ENCODE results near the gene GPI. TPM values are rescaled to one million over a fixed set of nuclear protein-coding genes. Genes with fewer than 3 reads are reported as not detected.
"Not testable (repeated sequence)": the region's sequence is repeated elsewhere in the genome, so short reads cannot be mapped to it uniquely, and the experiment has no call there.

GPI gene
- total RNA-seq, 1 donor: 155 TPM

GRCh38 chr19:34366738-34367623 is 2.0 kb downstream of the GPI start:
- DNase-seq (ENCODE audit: low read depth in 2 of 3, low spot score in 2 of 3): no peak

GRCh38 chr19:34367624-34367957 is 2.6 kb downstream of the GPI start:
- no peak for DNase-seq (ENCODE audit: low read depth in 2 of 3, low spot score in 2 of 3)

- DNase-seq (ENCODE audit: low read depth in 2 of 3, low spot score in 2 of 3): no peak
These were observed 3.3 kb downstream of the GPI start for GRCh38 chr19:34368338-34368737.

- not testable (repeated sequence) for DNase-seq (ENCODE audit: low read depth in 2 of 3, low spot score in 2 of 3)
These were observed 4.2 kb downstream of the GPI start for GRCh38 chr19:34369166-34369565.

- no peak for DNase-seq (ENCODE audit: low read depth in 2 of 3, low spot score in 2 of 3)
These were observed 5.1 kb downstream of the GPI start for GRCh38 chr19:34370117-34370516.

- no peak for DNase-seq (ENCODE audit: low read depth in 2 of 3, low spot score in 2 of 3)
These were observed 6.0 kb downstream of the GPI start for GRCh38 chr19:34370983-34371382.

- DNase-seq (ENCODE audit: low read depth in 2 of 3, low spot score in 2 of 3): no peak
These were observed 8.7 kb downstream of the GPI start for GRCh38 chr19:34373601-34374288.

GRCh38 chr19:34375598-34375997 is 10.6 kb downstream of the GPI start:
- no peak for DNase-seq (ENCODE audit: low read depth in 2 of 3, low spot score in 2 of 3)

GRCh38 chr19:34380639-34381241 is 15.7 kb downstream of the GPI start:
- DNase-seq (ENCODE audit: low read depth in 2 of 3, low spot score in 2 of 3): no peak

GRCh38 chr19:34381399-34382251 is 16.6 kb downstream of the GPI start:
- DNase-seq (ENCODE audit: low read depth in 2 of 3, low spot score in 2 of 3): no peak

GRCh38 chr19:34382471-34382870 is 17.5 kb downstream of the GPI start:
- no peak for DNase-seq (ENCODE audit: low read depth in 2 of 3, low spot score in 2 of 3)

- DNase-seq (ENCODE audit: low read depth in 2 of 3, low spot score in 2 of 3): no peak
These were observed 18.6 kb downstream of the GPI start for GRCh38 chr19:34383599-34383998.

- no peak for DNase-seq (ENCODE audit: low read depth in 2 of 3, low spot score in 2 of 3)
These were observed 21.8 kb downstream of the GPI start for GRCh38 chr19:34386645-34387445.

- DNase-seq (ENCODE audit: low read depth in 2 of 3, low spot score in 2 of 3): no peak
These were observed 22.4 kb downstream of the GPI start for GRCh38 chr19:34387446-34387810.

- not testable (repeated sequence) for DNase-seq (ENCODE audit: low read depth in 2 of 3, low spot score in 2 of 3)
These were observed 23.7 kb downstream of the GPI start for GRCh38 chr19:34388745-34389144.

GRCh38 chr19:34391813-34392212 is 26.8 kb downstream of the GPI start:
- DNase-seq (ENCODE audit: low read depth in 2 of 3, low spot score in 2 of 3): no peak

- DNase-seq (ENCODE audit: low read depth in 2 of 3, low spot score in 2 of 3): no peak
These were observed 28.0 kb downstream of the GPI start for GRCh38 chr19:34393031-34393430.

GRCh38 chr19:34393629-34394028 is 28.6 kb downstream of the GPI start:
- no peak for DNase-seq (ENCODE audit: low read depth in 2 of 3, low spot score in 2 of 3)

GRCh38 chr19:34397853-34398252 is 32.9 kb downstream of the GPI start:
- no peak for DNase-seq (ENCODE audit: low read depth in 2 of 3, low spot score in 2 of 3)

GRCh38 chr19:34399886-34400285 is 34.9 kb downstream of the GPI start:
- DNase-seq (ENCODE audit: low read depth in 2 of 3, low spot score in 2 of 3): no peak
